NCI-H1436 treated with DMSO at 0.1 percent for 48 hours (cell line): ENCODE results near the gene RABL3.
"Not testable (repeated sequence)": the region's sequence is repeated elsewhere in the genome, so short reads cannot be mapped to it uniquely, and the experiment has no call there.

Source experiments
- DNase-seq: peaks from one replicate; lab custom pipeline; 2025; lab: John Stamatoyannopoulos, UW

Gene RABL3

GRCh38 chr3:120645083-120645845, 97.1 kb downstream of the RABL3 start:
- DNase-seq = no peak

GRCh38 chr3:120642368-120642948, 99.9 kb downstream of the RABL3 start:
- DNase-seq = no peak

GRCh38 chr3:120641696-120642246, 100.5 kb downstream of the RABL3 start:
- no peak for DNase-seq

GRCh38 chr3:120640231-120640630, 102.1 kb downstream of the RABL3 start:
- DNase-seq = no peak

- not testable (repeated sequence) for DNase-seq
Measured at GRCh38 chr3:120638820-120639219, 103.5 kb downstream of the RABL3 start.

GRCh38 chr3:120637851-120638559, 104.3 kb downstream of the RABL3 start:
- no peak for DNase-seq

GRCh38 chr3:120636795-120637401, 105.4 kb downstream of the RABL3 start:
- DNase-seq = no peak
